GM12878 (cell line): ENCODE results near the gene SHISA6. TPM values are rescaled to one million over a fixed set of nuclear protein-coding genes. Genes with fewer than 3 reads are reported as not detected.

Source experiments
- ATAC-seq: fragments of 200-7000 bp; cut with Tn5 transposase; 3 replicates; pipeline ENCODE4 v1.9.1; 2020; ENCODE audit warnings: mild to moderate bottlenecking, moderate library complexity
- BruUV-seq: library from RNA; stranded (reverse); fragments of 400-500 nt; replicated peaks from 2 replicates; lab custom pipeline; 2021; lab: Mats Ljungman, UMichigan
- CTCF ChIA-PET: fragments of 300-600 bp; sonication (Branson Sonifier 250); formaldehyde crosslinking; extraction: SDS; loops from one replicate; lab custom pipeline; 2021; ENCODE audit warnings: inconsistent platforms; lab: Yijun Ruan, JAX
- POLR2A ChIA-PET: fragments of 350-600 bp; formaldehyde crosslinking; extraction: SDS; loops from one replicate; lab custom pipeline; 2021; ENCODE audit warnings: inconsistent platforms; lab: Charles Lee
- RAD21 ChIA-PET: fragments of 300-600 bp; sonication (Branson Sonifier 250); formaldehyde crosslinking; loops from one replicate; lab custom pipeline; 2023; ENCODE audit warnings: antibody characterized with exemption; ENCODE audit not compliant: unreplicated experiment; lab: Charles Lee
- SMC1A ChIA-PET: fragments of 300-600 bp; sonication (Branson Sonifier 250); formaldehyde crosslinking; loops from one replicate; lab custom pipeline; 2023; ENCODE audit not compliant: unreplicated experiment, uncharacterized antibody; lab: Charles Lee
- DNase-seq: peaks from one replicate; pipeline ENCODE4 v3.0.0-alpha.2; 2011; ENCODE audit warnings: low read depth, low spot score
- FAIRE-seq: peaks from 3 replicates; lab custom pipeline; 2011; peaks lifted over from hg19 to GRCh38; lab: Jason Lieb, UNC
- H2AFZ ChIP-seq: 2 replicates; pipeline ENCODE4 v1.6.0; 2011; ENCODE audit warnings: low read depth, low read length, control low read depth; ENCODE audit not compliant: control insufficient read depth
- H3K27ac ChIP-seq: 2 replicates; pipeline ENCODE4 v1.5.1; 2011; ENCODE audit warnings: control low read depth; ENCODE audit not compliant: control insufficient read depth, insufficient read depth
- H3K27me3 ChIP-seq, 2 experiments: replicated peaks in 1 of 2; 2 replicates each; pipeline versions ENCODE4 v1.6.0 to v1.6.1; 2011; ENCODE audit warnings: low read length in 1 of 2; ENCODE audit not compliant: control insufficient read depth in 2 of 2, insufficient read depth in 2 of 2
- H3K36me3 ChIP-seq, 2 experiments: 2 replicates each; pipeline ENCODE4 v1.5.1; 2011; ENCODE audit warnings: low read length in 1 of 2; ENCODE audit not compliant: control insufficient read depth in 2 of 2, insufficient read depth in 2 of 2
- H3K4me1 ChIP-seq: 2 replicates; pipeline ENCODE4 v1.6.1; 2011; ENCODE audit warnings: mild to moderate bottlenecking, low read length, moderate library complexity, mixed read lengths; ENCODE audit not compliant: control insufficient read depth, insufficient read depth
- H3K4me2 ChIP-seq: 2 replicates; pipeline ENCODE4 v1.6.0; 2011; ENCODE audit warnings: control low read depth; ENCODE audit not compliant: control insufficient read depth, insufficient read depth
- H3K4me3 ChIP-seq: fragments of 200-600 bp; sonication (generic); 2 replicates; pipeline ENCODE4 v1.5.1; 2016
- H3K79me2 ChIP-seq: 2 replicates; pipeline ENCODE4 v1.6.0; 2011; ENCODE audit warnings: low read length; ENCODE audit not compliant: control insufficient read depth, insufficient read depth
- H3K9ac ChIP-seq: 2 replicates; pipeline ENCODE4 v1.8.0; 2011; ENCODE audit warnings: low read length, control low read depth, mixed read lengths; ENCODE audit not compliant: control insufficient read depth, insufficient read depth
- H3K9me3 ChIP-seq: replicated peaks from 3 replicates; pipeline ENCODE4 v1.5.1; 2011; ENCODE audit warnings: mild to moderate bottlenecking, low read length; ENCODE audit not compliant: control insufficient read depth, insufficient read depth
- H4K20me1 ChIP-seq: 2 replicates; pipeline ENCODE4 v1.6.0; 2011; ENCODE audit not compliant: control insufficient read depth, insufficient read depth
- DPF2 ChIP-seq: fragments of 450-650 bp; IDR thresholded peaks from 2 replicates; pipeline ENCODE4 v1.6.1; 2017; ENCODE audit warnings: mild to moderate bottlenecking
- FOS ChIP-seq: IDR thresholded peaks from 3 replicates; pipeline ENCODE4 v1.6.1; 2011; ENCODE audit warnings: borderline replicate concordance; ENCODE audit not compliant: insufficient read length; ENCODE audit errors: extremely low read depth
- FOXK2 ChIP-seq: fragments of 450-650 bp; IDR thresholded peaks from 2 replicates; pipeline ENCODE4 v1.6.1; 2017; ENCODE audit warnings: mild to moderate bottlenecking, moderate library complexity
- IRF3 ChIP-seq: fragments of 450-650 bp; IDR thresholded peaks from 2 replicates; pipeline ENCODE4 v1.6.1; 2014; ENCODE audit warnings: mild to moderate bottlenecking
- IRF4 ChIP-seq: IDR thresholded peaks from 2 replicates; pipeline ENCODE4 v1.6.1; 2011; ENCODE audit warnings: low read depth, low read length
- JUND ChIP-seq: IDR thresholded peaks from 2 replicates; pipeline ENCODE4 v1.6.1; 2012; ENCODE audit warnings: low read depth, mild to moderate bottlenecking, low read length, improper control_type of control experiment, moderate library complexity
- LARP7 ChIP-seq: fragments of 450-650 bp; IDR thresholded peaks from 2 replicates; pipeline ENCODE4 v1.6.1; 2017; ENCODE audit warnings: mild to moderate bottlenecking
- MEF2A ChIP-seq: IDR thresholded peaks from 2 replicates; pipeline ENCODE4 v1.6.1; 2011; ENCODE audit warnings: low read depth, mild to moderate bottlenecking, low read length, moderate library complexity; ENCODE audit not compliant: insufficient read depth
- MTA2 ChIP-seq: fragments of 450-650 bp; IDR thresholded peaks from 2 replicates; pipeline ENCODE4 v1.6.1; 2016; ENCODE audit warnings: low read depth, mild to moderate bottlenecking, moderate library complexity
- NFXL1 ChIP-seq: fragments of 450-650 bp; IDR thresholded peaks from 2 replicates; pipeline ENCODE4 v1.6.1; 2017; ENCODE audit warnings: antibody characterized with exemption, mild to moderate bottlenecking, borderline replicate concordance
- PML ChIP-seq: IDR thresholded peaks from 2 replicates; pipeline ENCODE4 v1.6.1; 2012; ENCODE audit warnings: low read length, inconsistent platforms
- RBBP5 ChIP-seq: fragments of 200-600 bp; sonication (generic); conservative IDR thresholded peaks from 2 replicates; pipeline ENCODE4 v1.6.1; 2016
- RCOR1 ChIP-seq: conservative IDR thresholded peaks from 2 replicates; pipeline ENCODE4 v1.6.1; 2012; ENCODE audit warnings: low read depth, low read length, improper control_type of control experiment
- RFX5 ChIP-seq: IDR thresholded peaks from 2 replicates; pipeline ENCODE4 v1.6.1; 2011; ENCODE audit warnings: low read depth, low read length, improper control_type of control experiment
- ZBED1 ChIP-seq: IDR thresholded peaks from 2 replicates; pipeline ENCODE4 v1.6.1; 2016; ENCODE audit warnings: borderline replicate concordance
- ZNF207 ChIP-seq: fragments of 450-650 bp; IDR thresholded peaks from 2 replicates; pipeline ENCODE4 v1.6.1; 2014; ENCODE audit warnings: antibody characterized with exemption, mild to moderate bottlenecking, borderline replicate concordance
- WGBS: methylation state at CpG from one replicate; pipeline ENCODE4 v1.1.6; 2016; ENCODE audit warnings: low lambda C conversion rate; ENCODE audit not compliant: insufficient replicate concordance, insufficient coverage; ENCODE audit errors: missing lambda C conversion rate; 5-methylcytosine and 5-hydroxymethylcytosine counted together
- in situ Hi-C: fragments of 300-500 bp; cut with MboI; formaldehyde crosslinking; loops from 9 replicates; pipeline ENCODE4 v1.14.3; 2018; ENCODE audit warnings: mixed read lengths
- intact Hi-C: fragments of 100-400 bp; cut with micrococcal nuclease; formaldehyde crosslinking; loops from one replicate; pipeline ENCODE4 v1.14.2; 2022; ENCODE audit not compliant: unreplicated experiment
- polyA plus RNA-seq, 11 experiments: library from polyadenylated mRNA; depleted of rRNA in 4 of 11; unstranded in 6 of 11; stranded (reverse) in 5 of 11; fragments of >200 nt; fragmentation: Nextera tagmentation in 4 of 11; fragmentation: Illumina TruSeq in 1 of 11; extraction: Ambion mirVana in 4 of 11; extraction: Trizol in 1 of 11; gene quantifications; 1 replicate in 1 of 11; 2 replicates in 10 of 11; pipeline versions ENCODE4 v1.2.1 to v1.2.3, GENCODE V29; 2011 to 2016; ENCODE audit warnings: inconsistent platforms in 2 of 11, missing spikeins in 2 of 11, low read depth in 1 of 11
- total RNA-seq, 4 experiments: library from RNA; depleted of rRNA in 3 of 4; stranded (reverse); fragments of >200 nt in 3 of 4; fragmentation: Illumina TruSeq in 1 of 4; extraction: Trizol in 1 of 4; gene quantifications; 2 replicates each; pipeline versions ENCODE4 v1.2.1 to v1.2.3, GENCODE V29; 2013 to 2021

Gene SHISA6
- total and polyA plus RNA-seq, 10 of the 15 experiments (the other 5 are each of a cell fraction or from before 2014, with no cell fraction given): not detected

DNA sequence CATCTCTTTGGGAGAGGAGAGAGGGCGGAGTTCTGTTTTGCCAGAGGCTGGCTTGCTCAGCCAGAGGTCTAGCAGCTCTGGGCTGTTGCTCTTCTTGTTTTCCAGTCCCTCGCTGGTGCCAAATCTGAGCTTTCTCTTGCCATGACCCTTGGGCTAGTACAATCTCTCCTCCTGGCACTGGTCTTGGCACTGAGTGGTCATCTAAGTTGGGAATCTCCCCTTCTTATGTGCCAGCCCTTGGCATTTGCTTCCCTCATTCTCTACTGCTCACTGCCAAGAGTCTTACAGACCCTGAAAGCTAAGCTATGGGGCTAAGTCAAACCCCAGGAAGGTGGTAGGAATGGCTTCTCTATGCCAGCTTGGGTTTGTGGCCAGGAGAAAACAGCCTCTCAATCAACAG, 148.6 kb downstream of the SHISA6 start:
- Histone ChIP-seq H3K4me2 (no peak overlapping the region), H2AFZ (no peak overlapping the region), H3K27me3 (no peaks in the 10 kb centered on the region), H3K9ac (no peak overlapping the region), H3K79me2 (no peaks in the 10 kb centered on the region), H4K20me1 (no peaks in the 10 kb centered on the region), H3K4me1 (no peaks in the 10 kb centered on the region), H3K4me3 (no peak overlapping the region), H3K9me3 (no peaks in the 10 kb centered on the region; the same call in 2 of the 3 replicates), H3K36me3 (no peaks in the 10 kb centered on the region), H3K27ac (no peak overlapping the region)
- ATAC-seq (no peak), FAIRE-seq (no peak), DNase-seq (no peak)
- 0% methylated on average over 1 of the region's 2 CpGs for WGBS
- ChIA-PET POLR2A (no interaction called here), RAD21 (no interaction called here), CTCF (no interaction called here), SMC1A (no interaction called here)
- BruUV-seq: no TSS peak
- TF ChIP-seq FOXK2 (no peak), RFX5 (no peak), JUND (no peak), DPF2 (no peak), FOS (no peak), IRF4 (no peak), NFXL1 (no peak), MTA2 (no peak), ZNF207 (no peak), LARP7 (no peak), MEF2A (no peak), ZBED1 (no peak), IRF3 (no peak), RBBP5 (no peak), RCOR1 (no peak), PML (no peak)
- in situ Hi-C loops: loop anchor here (10.0 kb wide), 1 partner anchor 105 kb away; no protein-coding TSS in a partner anchor
- intact Hi-C loops: no loop called here
